Loucy (cell line): Measurements from ENCODE around the gene DLL3.

Experiments
- H2AFZ ChIP-seq: fragments of 200-600 bp; sonication (generic); 2 replicates; pipeline ENCODE4 v1.6.0; 2016; ENCODE audit warnings: antibody characterized with exemption, mild to moderate bottlenecking, low read length, moderate library complexity
- H3F3A ChIP-seq: fragments of 200-600 bp; 2 replicates; pipeline ENCODE4 v1.6.0; 2016; ENCODE audit warnings: antibody characterized with exemption, low read depth, mild to moderate bottlenecking
- H3K27me3 ChIP-seq: fragments of 200-600 bp; sonication (generic); 2 replicates; pipeline ENCODE4 v1.6.1; 2014; ENCODE audit warnings: low read length, mild to moderate bottlenecking; ENCODE audit not compliant: insufficient read depth, poor library complexity, severe bottlenecking
- H3K36me3 ChIP-seq: fragments of 200-600 bp; sonication (generic); 2 replicates; pipeline ENCODE4 v1.6.1; 2016; ENCODE audit warnings: low read length; ENCODE audit not compliant: insufficient read depth
- H3K4me1 ChIP-seq: fragments of 200-600 bp; sonication (generic); 2 replicates; pipeline ENCODE4 v1.5.1; 2014; ENCODE audit warnings: low read length, mild to moderate bottlenecking; ENCODE audit not compliant: insufficient read depth, poor library complexity, severe bottlenecking
- H3K4me2 ChIP-seq: fragments of 200-600 bp; sonication (generic); 2 replicates; pipeline ENCODE4 v1.6.0; 2014; ENCODE audit warnings: antibody characterized with exemption, low read length, low read depth, mild to moderate bottlenecking; ENCODE audit not compliant: poor library complexity, severe bottlenecking
- H3K4me3 ChIP-seq: fragments of 200-600 bp; sonication (generic); 2 replicates; pipeline ENCODE4 v1.5.1; 2014; ENCODE audit warnings: low read length, mild to moderate bottlenecking, mixed read lengths; ENCODE audit not compliant: poor library complexity, severe bottlenecking
- H3K79me2 ChIP-seq: fragments of 200-600 bp; sonication (generic); 2 replicates; pipeline ENCODE4 v1.6.1; 2014; ENCODE audit warnings: low read length; ENCODE audit not compliant: insufficient read depth
- H3K9ac ChIP-seq: fragments of 200-600 bp; sonication (generic); 2 replicates; pipeline ENCODE4 v1.6.0; 2014; ENCODE audit warnings: mild to moderate bottlenecking, low read depth, low read length, moderate library complexity; ENCODE audit not compliant: poor library complexity, severe bottlenecking
- H3K9me2 ChIP-seq: fragments of 200-600 bp; sonication (generic); replicated peaks from 2 replicates; pipeline ENCODE4 v1.6.1; 2016; ENCODE audit warnings: low read depth, low read length, mixed read lengths
- H3K9me3 ChIP-seq: fragments of 200-600 bp; sonication (generic); 2 replicates; pipeline ENCODE4 v1.6.1; 2014; ENCODE audit warnings: mild to moderate bottlenecking, antibody characterized with exemption, low read length, low read depth; ENCODE audit not compliant: insufficient read depth
- H4K20me1 ChIP-seq: fragments of 200-600 bp; sonication (generic); 2 replicates; pipeline ENCODE4 v1.6.0; 2014; ENCODE audit warnings: antibody characterized with exemption, low read length, mild to moderate bottlenecking; ENCODE audit not compliant: insufficient read depth, poor library complexity, severe bottlenecking
- EZH2phosphoT487 ChIP-seq: fragments of 200-600 bp; IDR thresholded peaks from 2 replicates; pipeline ENCODE4 v1.6.1; 2018; ENCODE audit warnings: antibody characterized with exemption, mild to moderate bottlenecking, moderate library complexity, borderline replicate concordance
- TF ChIP-seq, protein P1 (sequence below): fragments of 200-600 bp; sonication (generic); conservative IDR thresholded peaks from 2 replicates; pipeline ENCODE4 v1.5.1; 2014; ENCODE audit warnings: mild to moderate bottlenecking, antibody characterized with exemption, low read length

The DLL3 gene

DNA sequence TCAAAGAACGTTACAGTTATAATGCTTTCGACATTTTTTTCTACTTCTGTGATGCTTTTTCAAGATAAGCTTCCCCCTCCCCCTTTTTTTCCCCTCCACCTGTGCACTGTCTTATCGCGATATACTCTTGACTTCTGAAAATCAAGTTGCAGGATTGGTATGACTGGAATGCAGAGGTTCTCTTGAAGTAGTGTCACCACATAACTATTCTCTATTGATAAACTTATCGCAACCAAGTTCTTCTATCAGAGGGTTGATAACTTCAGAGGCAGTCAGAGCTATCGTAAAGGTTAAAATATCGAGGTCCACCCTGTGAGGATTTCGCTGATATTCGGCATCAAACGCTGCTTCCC, 40.4 kb downstream of the DLL3 start:
- Histone ChIP-seq H4K20me1 (peaks cover 10% of the 10 kb centered on the region), H3K4me2 (peak overlapping the region; percentile 77), H3K9me3 (no peaks in the 10 kb centered on the region), H3K9ac (peak overlapping the region; percentile 80), H3K79me2 (peaks cover 24% of the 10 kb centered on the region), H2AFZ (no peak overlapping the region; the same call in 1 of the 2 replicates), H3K4me1 (peaks cover 14% of the 10 kb centered on the region), H3K9me2 (no peaks in the 10 kb centered on the region), H3K27me3 (no peaks in the 10 kb centered on the region), H3F3A (no peaks in the 10 kb centered on the region), H3K36me3 (no peaks in the 10 kb centered on the region), H3K4me3 (peak overlapping the region; percentile 83)
- no peak for TF ChIP-seq EZH2phosphoT487
- TF ChIP-seq, protein P1, sequence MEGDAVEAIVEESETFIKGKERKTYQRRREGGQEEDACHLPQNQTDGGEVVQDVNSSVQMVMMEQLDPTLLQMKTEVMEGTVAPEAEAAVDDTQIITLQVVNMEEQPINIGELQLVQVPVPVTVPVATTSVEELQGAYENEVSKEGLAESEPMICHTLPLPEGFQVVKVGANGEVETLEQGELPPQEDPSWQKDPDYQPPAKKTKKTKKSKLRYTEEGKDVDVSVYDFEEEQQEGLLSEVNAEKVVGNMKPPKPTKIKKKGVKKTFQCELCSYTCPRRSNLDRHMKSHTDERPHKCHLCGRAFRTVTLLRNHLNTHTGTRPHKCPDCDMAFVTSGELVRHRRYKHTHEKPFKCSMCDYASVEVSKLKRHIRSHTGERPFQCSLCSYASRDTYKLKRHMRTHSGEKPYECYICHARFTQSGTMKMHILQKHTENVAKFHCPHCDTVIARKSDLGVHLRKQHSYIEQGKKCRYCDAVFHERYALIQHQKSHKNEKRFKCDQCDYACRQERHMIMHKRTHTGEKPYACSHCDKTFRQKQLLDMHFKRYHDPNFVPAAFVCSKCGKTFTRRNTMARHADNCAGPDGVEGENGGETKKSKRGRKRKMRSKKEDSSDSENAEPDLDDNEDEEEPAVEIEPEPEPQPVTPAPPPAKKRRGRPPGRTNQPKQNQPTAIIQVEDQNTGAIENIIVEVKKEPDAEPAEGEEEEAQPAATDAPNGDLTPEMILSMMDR = no peak

DNA sequence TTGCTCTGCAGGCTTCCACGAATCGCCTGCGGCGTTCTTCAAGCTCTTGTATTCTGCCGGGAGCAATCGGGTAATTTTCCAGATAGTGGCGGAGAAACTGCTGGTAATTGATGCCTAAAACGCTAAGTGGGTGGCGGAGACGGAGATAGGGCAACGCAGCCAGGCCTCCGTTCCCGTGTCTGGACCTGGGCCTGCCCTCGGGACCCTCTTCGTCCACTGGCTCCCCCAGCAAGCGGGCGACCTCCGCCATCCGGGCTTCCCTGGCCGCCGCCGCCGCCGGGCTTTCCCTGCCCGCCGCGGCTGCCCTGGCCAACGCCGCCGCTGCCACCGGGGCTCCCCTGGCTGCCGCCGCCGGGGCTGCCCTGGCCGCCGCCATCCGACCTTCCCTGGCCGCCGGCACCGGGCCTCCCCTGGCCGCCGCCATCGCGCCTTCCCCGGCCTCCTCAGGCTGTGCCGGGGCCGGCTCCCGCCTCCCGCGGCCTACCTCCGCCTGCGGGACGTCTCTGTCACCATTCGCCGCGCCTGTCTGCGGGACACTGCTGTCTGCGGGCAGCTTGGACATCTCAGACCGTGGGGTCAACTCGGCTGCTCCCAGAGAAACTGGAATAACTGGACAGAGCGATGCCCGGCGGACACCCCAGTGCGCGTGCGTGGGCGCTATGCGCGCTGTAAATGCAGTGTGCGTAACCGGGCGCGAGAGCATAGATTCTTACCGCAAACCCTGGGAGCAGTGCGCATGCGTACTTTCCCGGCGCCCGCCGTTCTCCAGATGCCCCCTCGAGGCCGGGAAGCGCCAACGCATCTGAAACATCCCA, 41.0 kb downstream of the DLL3 start, which contains the start of gene EID2:
Gene EID2, minus strand, starts transcription at position 644 of the 815 bp plus-strand sequence. Its CDS starts 82 bp downstream, at position 562.
- Histone ChIP-seq H3K79me2 (peaks cover 24% of the 10 kb centered on the region), H3K27me3 (no peaks in the 10 kb centered on the region), H3F3A (no peaks in the 10 kb centered on the region), H3K9me2 (no peaks in the 10 kb centered on the region), H3K4me2 (peak within 1 kb of the TSS; percentile 77), H2AFZ (peak within 1 kb of the TSS; percentile 97), H4K20me1 (peaks cover 10% of the 10 kb centered on the region), H3K36me3 (no peaks in the 10 kb centered on the region), H3K4me1 (peaks cover 14% of the 10 kb centered on the region), H3K9ac (peak within 1 kb of the TSS; percentile 80), H3K4me3 (peak within 1 kb of the TSS; percentile 83), H3K9me3 (no peaks in the 10 kb centered on the region)
- TF ChIP-seq, protein P1 = peak; percentile 73; the same call in 1 of the 2 replicates
- TF ChIP-seq EZH2phosphoT487 = no peak

DNA sequence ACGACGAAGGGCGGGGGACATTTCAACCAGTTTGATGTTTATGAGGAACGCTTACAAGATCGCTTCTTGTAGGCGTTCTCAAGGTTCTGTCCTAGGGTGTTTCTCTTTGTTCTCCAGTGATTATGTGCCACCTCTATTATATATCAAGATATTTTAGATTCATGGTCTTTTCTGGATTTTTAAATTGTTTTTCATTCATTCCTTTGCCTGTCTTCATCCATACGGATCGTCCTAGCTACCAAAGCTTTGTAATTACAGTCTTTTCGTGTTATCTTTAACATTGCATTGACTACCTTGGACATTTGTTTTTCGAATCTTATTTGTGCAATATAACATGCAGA, 41.6 kb downstream of the DLL3 start:
- Histone ChIP-seq H3K4me2 (peak overlapping the region; percentile 59), H3K9me2 (no peaks in the 10 kb centered on the region), H3K4me3 (peak overlapping the region; percentile 83), H3F3A (no peaks in the 10 kb centered on the region), H2AFZ (peak overlapping the region; percentile 94), H3K9me3 (no peaks in the 10 kb centered on the region), H3K9ac (peak overlapping the region; percentile 80), H3K79me2 (peaks cover 24% of the 10 kb centered on the region), H3K36me3 (no peaks in the 10 kb centered on the region), H4K20me1 (peaks cover 10% of the 10 kb centered on the region), H3K4me1 (peaks cover 14% of the 10 kb centered on the region), H3K27me3 (no peaks in the 10 kb centered on the region)
- TF ChIP-seq, protein P1 = no peak; the same call in 1 of the 2 replicates
- no peak for TF ChIP-seq EZH2phosphoT487
